HepG2 (cell line): ENCODE measurements around the gene ACSL1. TPM values are rescaled to one million over a fixed set of nuclear protein-coding genes. Genes with fewer than 3 reads are reported as not detected.

Experiments
- ATAC-seq: fragments of 200-7000 bp; cut with Tn5 transposase; 3 replicates; pipeline ENCODE4 v1.9.1; 2020; ENCODE audit warnings: mild to moderate bottlenecking, moderate library complexity
- BruUV-seq: library from RNA; stranded (reverse); fragments of 400-500 nt; replicated peaks from 2 replicates; lab custom pipeline; 2021; lab: Mats Ljungman, UMichigan
- CTCF ChIA-PET: fragments of 300-600 bp; formaldehyde crosslinking; extraction: SDS; loops from one replicate; lab custom pipeline; 2021; ENCODE audit warnings: low total read pairs, inconsistent platforms, low intra/inter-chr PET ratio; lab: Yijun Ruan, JAX
- POLR2A ChIA-PET: fragments of 350-600 bp; sonication (Branson Sonifier 250); formaldehyde crosslinking; loops from one replicate; lab custom pipeline; 2020; ENCODE audit warnings: antibody characterized with exemption, inconsistent platforms; lab: Yijun Ruan, JAX
- DNase-seq: peaks from one replicate; pipeline ENCODE4 v3.0.0-alpha.2; 2015; ENCODE audit warnings: low spot score
- FAIRE-seq: peaks from 3 replicates; lab custom pipeline; 2011; peaks lifted over from hg19 to GRCh38; lab: Jason Lieb, UNC
- H2AFZ ChIP-seq: one replicate; pipeline ENCODE4 v1.6.1; 2011; ENCODE audit warnings: low read length, inconsistent platforms
- H3K27ac ChIP-seq: fragments of 300-600 bp; 3 replicates; pipeline ENCODE4 v1.8.0; 2011; ENCODE audit warnings: mixed run types, mild to moderate bottlenecking, mixed read lengths, low read length, inconsistent platforms; ENCODE audit not compliant: insufficient read depth; ENCODE audit errors: extremely low read length
- H3K27me3 ChIP-seq, 2 experiments: fragments of 200-600 bp in 1 of 2; 2 replicates in 1 of 2; 3 replicates in 1 of 2; pipeline versions ENCODE4 v1.6.0 to v1.8.0; 2011; ENCODE audit warnings: low read length in 2 of 2, mild to moderate bottlenecking in 2 of 2, moderate library complexity in 2 of 2, inconsistent platforms in 1 of 2; ENCODE audit not compliant: insufficient read depth in 2 of 2, control insufficient read depth in 1 of 2
- H3K36me3 ChIP-seq, 2 experiments: fragments of 200-600 bp in 1 of 2; replicated peaks in 1 of 2; 2 replicates in 1 of 2; 3 replicates in 1 of 2; pipeline versions ENCODE4 v1.5.1 to v1.8.0; 2011; ENCODE audit warnings: low read length in 2 of 2, inconsistent platforms in 1 of 2; ENCODE audit not compliant: insufficient read depth in 2 of 2, control insufficient read depth in 1 of 2
- H3K4me1 ChIP-seq: 2 replicates; pipeline ENCODE4 v1.5.1; 2012; ENCODE audit warnings: low read length, inconsistent platforms; ENCODE audit not compliant: insufficient read depth
- H3K4me2 ChIP-seq: 2 replicates; pipeline ENCODE4 v1.6.0; 2011; ENCODE audit warnings: low read depth, low read length, inconsistent platforms
- H3K4me3 ChIP-seq, 3 experiments: fragments of 200-600 bp in 1 of 3; sonication (generic), shearing (Covaris generic) in 1 of 3; replicated peaks in 1 of 3; 2 replicates each; pipeline ENCODE4 v1.5.1; 2011 to 2016; ENCODE audit warnings: low read length in 3 of 3, inconsistent platforms in 2 of 3, low read depth in 2 of 3, mild to moderate bottlenecking in 2 of 3, control low read depth in 1 of 3, mixed read lengths in 1 of 3; ENCODE audit not compliant: insufficient read depth in 1 of 3
- H3K79me2 ChIP-seq: one replicate; pipeline ENCODE4 v1.6.1; 2011; ENCODE audit warnings: low read length, inconsistent platforms; ENCODE audit not compliant: insufficient read depth
- H3K9ac ChIP-seq: 2 replicates; pipeline ENCODE4 v1.6.0; 2011; ENCODE audit warnings: mild to moderate bottlenecking, low read depth, low read length, inconsistent platforms; ENCODE audit not compliant: insufficient read depth
- H3K9me3 ChIP-seq: 2 replicates; pipeline ENCODE4 v1.5.1; 2012; ENCODE audit warnings: mild to moderate bottlenecking, low read length
- H4K20me1 ChIP-seq: 2 replicates; pipeline ENCODE4 v1.6.0; 2011; ENCODE audit warnings: inconsistent platforms, mild to moderate bottlenecking, low read length, moderate library complexity; ENCODE audit not compliant: insufficient read depth
- ATRX ChIP-seq: sonication (generic); formaldehyde crosslinking; IDR thresholded peaks from 2 replicates; pipeline ENCODE4 v1.4.0; 2020; ENCODE audit warnings: missing genetic modification reagents, borderline replicate concordance
- CSRNP2 ChIP-seq: sonication (generic); formaldehyde crosslinking; conservative IDR thresholded peaks from 2 replicates; pipeline ENCODE4 v1.8.0; 2022; ENCODE audit warnings: low read depth, missing genetic modification reagents
- GZF1 ChIP-seq: sonication (generic); formaldehyde crosslinking; IDR thresholded peaks from 2 replicates; pipeline ENCODE4 v1.5.1; 2020; ENCODE audit warnings: mild to moderate bottlenecking, missing genetic modification reagents
- HOXA7 ChIP-seq: sonication (generic); formaldehyde crosslinking; IDR thresholded peaks from 2 replicates; pipeline ENCODE4 v1.8.1; 2022; ENCODE audit warnings: mild to moderate bottlenecking, missing genetic modification reagents, moderate library complexity
- MED1 ChIP-seq: sonication (generic); formaldehyde crosslinking; IDR thresholded peaks from 2 replicates; pipeline ENCODE4 v1.4.0; 2020; ENCODE audit warnings: missing genetic modification reagents
- NFKB2 ChIP-seq: sonication (generic); formaldehyde crosslinking; IDR thresholded peaks from 2 replicates; pipeline ENCODE4 v1.4.0; 2020; ENCODE audit warnings: missing genetic modification reagents, borderline replicate concordance
- NONO ChIP-seq, 2 experiments: fragments of 450-650 bp in 1 of 2; sonication (generic) in 1 of 2; formaldehyde crosslinking in 1 of 2; IDR thresholded peaks in 1 of 2; conservative IDR thresholded peaks in 1 of 2; 2 replicates each; pipeline versions ENCODE4 v1.6.1 to v1.8.0; 2017 to 2022; ENCODE audit warnings: mild to moderate bottlenecking in 1 of 2, missing genetic modification reagents in 1 of 2, moderate library complexity in 1 of 2
- SAFB2 ChIP-seq: sonication (generic); formaldehyde crosslinking; IDR thresholded peaks from 2 replicates; pipeline ENCODE4 v1.5.1; 2020; ENCODE audit warnings: missing genetic modification reagents, low read depth, mild to moderate bottlenecking, borderline replicate concordance
- ZBTB43 ChIP-seq: sonication (generic); formaldehyde crosslinking; conservative IDR thresholded peaks from 2 replicates; pipeline ENCODE4 v1.4.0; 2020; ENCODE audit warnings: missing genetic modification reagents
- ZNF44 ChIP-seq: sonication (generic); formaldehyde crosslinking; IDR thresholded peaks from 2 replicates; pipeline ENCODE4 v1.5.1; 2020; ENCODE audit warnings: mild to moderate bottlenecking, missing genetic modification reagents
- ZNF563 ChIP-seq: sonication (generic); formaldehyde crosslinking; IDR thresholded peaks from 2 replicates; pipeline ENCODE4 v1.8.0; 2022; ENCODE audit warnings: mild to moderate bottlenecking, moderate library complexity, missing genetic modification reagents
- ZNF740 ChIP-seq: sonication (generic); formaldehyde crosslinking; IDR thresholded peaks from 2 replicates; pipeline ENCODE4 v1.4.0; 2020; ENCODE audit warnings: missing genetic modification reagents
- ZNF878 ChIP-seq: sonication (generic); formaldehyde crosslinking; IDR thresholded peaks from 2 replicates; pipeline ENCODE4 v1.8.1; 2023; ENCODE audit warnings: mild to moderate bottlenecking, missing genetic modification reagents, moderate library complexity
- WGBS: methylation state at CpG from one replicate; pipeline ENCODE4 v1.1.6; 2017; ENCODE audit warnings: low lambda C conversion rate; 5-methylcytosine and 5-hydroxymethylcytosine counted together
- in situ Hi-C: cut with HindIII; loops from 2 replicates; pipeline ENCODE4 v1.10.0; 2017; ENCODE audit warnings: low pct_unique_long_range_greater_than_20kb; ENCODE audit not compliant: extremely low pct_ligation_motif_present
- intact Hi-C: fragments of 100-400 bp; cut with micrococcal nuclease; formaldehyde crosslinking; loops from one replicate; pipeline ENCODE4 v1.10.0; 2022; ENCODE audit not compliant: unreplicated experiment
- polyA plus RNA-seq, 8 experiments: library from polyadenylated mRNA; depleted of rRNA in 3 of 8; stranded (reverse) in 7 of 8; unstranded in 1 of 8; fragments of >200 nt; fragmentation: Illumina TruSeq in 4 of 8; extraction: Trizol in 4 of 8; gene quantifications; 2 replicates each; pipeline versions ENCODE4 v1.2.1 to v1.2.3, GENCODE V29; 2011 to 2016; ENCODE audit warnings: low read depth in 4 of 8, missing spikeins in 1 of 8, mixed read lengths in 1 of 8; ENCODE audit not compliant: insufficient read depth in 1 of 8
- total RNA-seq, 5 experiments: library from RNA; depleted of rRNA; stranded (reverse); fragments of >200 nt; fragmentation: Illumina TruSeq; extraction: Trizol; gene quantifications; 2 replicates each; pipeline ENCODE4 v1.2.3, GENCODE V29; 2016; ENCODE audit warnings: low read depth in 1 of 5
- TF ChIP-seq, protein P1 (sequence below): sonication (generic); formaldehyde crosslinking; IDR thresholded peaks from 2 replicates; pipeline ENCODE4 v1.9.0; 2022; ENCODE audit warnings: missing genetic modification reagents, mild to moderate bottlenecking, borderline replicate concordance

The ACSL1 gene
- total and polyA plus RNA-seq, 2 of the 13 experiments (the other 11 are each of a cell fraction or from before 2014, with no cell fraction given): 10.0 to 29.8 TPM

GRCh38 chr4:184802697-184803015 is 23.1 kb downstream of the ACSL1 start:
- peaks cover 1 to 2% of the 10 kb centered on the region in 2 experiments; a peak in 2 of 5 replicates for H3K36me3 ChIP-seq
- no peak overlapping the region for H3K9ac ChIP-seq
- no peak overlapping the region for H2AFZ ChIP-seq
- no peak for ATAC-seq
- in situ Hi-C loops: no loop called here
- H4K20me1 ChIP-seq: no peaks in the 10 kb centered on the region
- no peak for DNase-seq
- no peaks in the 10 kb centered on the region for H3K27me3 ChIP-seq
- CTCF ChIA-PET: no interaction called here
- TF ChIP-seq ZNF740 (CRISPR knock-in tag) (no peak), GZF1 (no peak), ZNF878 (CRISPR knock-in tag) (no peak), ATRX (CRISPR knock-in tag) (no peak), HOXA7 (no peak), CSRNP2 (CRISPR knock-in tag) (no peak), NFKB2 (no peak), ZNF563 (CRISPR knock-in tag) (no peak), ZBTB43 (CRISPR knock-in tag) (no peak), ZNF44 (CRISPR knock-in tag) (no peak), MED1 (CRISPR knock-in tag) (no peak), NONO (IDR thresholded peaks at IDR 0.05) (no peak), NONO (CRISPR knock-in tag; conservative IDR thresholded peaks at IDR 0.05) (no peak), SAFB2 (no peak)
- TF ChIP-seq, protein P1, sequence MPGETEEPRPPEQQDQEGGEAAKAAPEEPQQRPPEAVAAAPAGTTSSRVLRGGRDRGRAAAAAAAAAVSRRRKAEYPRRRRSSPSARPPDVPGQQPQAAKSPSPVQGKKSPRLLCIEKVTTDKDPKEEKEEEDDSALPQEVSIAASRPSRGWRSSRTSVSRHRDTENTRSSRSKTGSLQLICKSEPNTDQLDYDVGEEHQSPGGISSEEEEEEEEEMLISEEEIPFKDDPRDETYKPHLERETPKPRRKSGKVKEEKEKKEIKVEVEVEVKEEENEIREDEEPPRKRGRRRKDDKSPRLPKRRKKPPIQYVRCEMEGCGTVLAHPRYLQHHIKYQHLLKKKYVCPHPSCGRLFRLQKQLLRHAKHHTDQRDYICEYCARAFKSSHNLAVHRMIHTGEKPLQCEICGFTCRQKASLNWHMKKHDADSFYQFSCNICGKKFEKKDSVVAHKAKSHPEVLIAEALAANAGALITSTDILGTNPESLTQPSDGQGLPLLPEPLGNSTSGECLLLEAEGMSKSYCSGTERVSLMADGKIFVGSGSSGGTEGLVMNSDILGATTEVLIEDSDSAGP (CRISPR knock-in tag): no peak
- TF ChIP-seq, all 625 proteins: peak for 0
- BruUV-seq: no TSS peak
- Histone ChIP-seq H3K4me3 (no peak overlapping the region), H3K79me2 (peaks cover 6% of the 10 kb centered on the region), H3K4me1 (peaks cover 28% of the 10 kb centered on the region), H3K27ac (no peak overlapping the region), H3K9me3 (no peaks in the 10 kb centered on the region), H3K4me2 (no peak overlapping the region)
- WGBS: 98% methylated on average over 9 of the region's 9 CpGs
- POLR2A ChIA-PET: no interaction called here
- intact Hi-C loops: loop anchor here (10.0 kb wide), 1 partner anchor 182 kb away; no protein-coding TSS in a partner anchor
- FAIRE-seq: no peak
